ENCODE results near the gene ASTN2.
"Not testable (repeated sequence)": the region's sequence is repeated elsewhere in the genome, so short reads cannot be mapped to it uniquely, and the experiment has no call there.

ASTN2 gene

GRCh38 chr9:116927726-116928125 is 487.1 kb downstream of the ASTN2 start:
- no peaks in the 10 kb centered on the region for H4K20me1 ChIP-seq (ENCODE audit: insufficient read depth, low read length)
- no peaks in the 10 kb centered on the region for H3K9me3 ChIP-seq (replicated peaks; ENCODE audit: insufficient read depth, low read length)

GRCh38 chr9:116925121-116925520 is 489.7 kb downstream of the ASTN2 start:
- Histone ChIP-seq H3F3A (ENCODE audit: insufficient read depth, low read length) (no peaks in the 10 kb centered on the region), H3K9ac (ENCODE audit: low read length) (no peak overlapping the region), H4K20me1 (ENCODE audit: insufficient read depth, low read length) (no peaks in the 10 kb centered on the region), H3K4me1 (ENCODE audit: low read length) (no peaks in the 10 kb centered on the region), H3K9me2 (replicated peaks; ENCODE audit: insufficient read depth, low read length) (no peaks in the 10 kb centered on the region), H3K27me3 (replicated peaks; ENCODE audit: insufficient read depth, low read length) (no peaks in the 10 kb centered on the region), H3K9me3 (replicated peaks; ENCODE audit: insufficient read depth, low read length) (no peaks in the 10 kb centered on the region), H3K4me2 (ENCODE audit: low read depth, low read length) (no peak overlapping the region), H3K27ac (ENCODE audit: low read length) (no peak overlapping the region), H3K4me3 (ENCODE audit: low read length) (no peak overlapping the region), H3K36me3 (replicated peaks; ENCODE audit: insufficient read depth, low read length) (no peaks in the 10 kb centered on the region), H2AFZ (ENCODE audit: low read length) (no peak overlapping the region), H3K79me2 (ENCODE audit: low read length) (no peaks in the 10 kb centered on the region)
- TF ChIP-seq EZH2phosphoT487 (IDR thresholded peaks at IDR 0.05; ENCODE audit: low read length) (no peak), CTCF (IDR thresholded peaks at IDR 0.05; ENCODE audit: low read length) (no peak), EZH2 (optimal IDR thresholded peaks at IDR 0.05; ENCODE audit: low read depth, low read length) (no peak)
- DNase-seq: no peak

More at GRCh38 chr9:116927726-116928125, 487.1 kb downstream of the ASTN2 start:
- H3K4me2 ChIP-seq (ENCODE audit: low read depth, low read length): no peak overlapping the region
- TF ChIP-seq CTCF (IDR thresholded peaks at IDR 0.05; ENCODE audit: low read length) (no peak), EZH2phosphoT487 (IDR thresholded peaks at IDR 0.05; ENCODE audit: low read length) (no peak), EZH2 (optimal IDR thresholded peaks at IDR 0.05; ENCODE audit: low read depth, low read length) (no peak)
- no peaks in the 10 kb centered on the region for H3K9me2 ChIP-seq (replicated peaks; ENCODE audit: insufficient read depth, low read length)
- no peak for DNase-seq
- no peaks in the 10 kb centered on the region for H3K36me3 ChIP-seq (replicated peaks; ENCODE audit: insufficient read depth, low read length)
- H3K9ac ChIP-seq (ENCODE audit: low read length): no peak overlapping the region
- no peak overlapping the region for H2AFZ ChIP-seq (ENCODE audit: low read length)
- H3F3A ChIP-seq (ENCODE audit: insufficient read depth, low read length): no peaks in the 10 kb centered on the region
- H3K4me3 ChIP-seq (ENCODE audit: low read length): no peak overlapping the region
- H3K27me3 ChIP-seq (replicated peaks; ENCODE audit: insufficient read depth, low read length): no peaks in the 10 kb centered on the region
- H3K4me1 ChIP-seq (ENCODE audit: low read length): no peaks in the 10 kb centered on the region
- no peaks in the 10 kb centered on the region for H3K79me2 ChIP-seq (ENCODE audit: low read length)
- no peak overlapping the region for H3K27ac ChIP-seq (ENCODE audit: low read length)

- Histone ChIP-seq H3K36me3 (replicated peaks; ENCODE audit: insufficient read depth, low read length) (no peaks in the 10 kb centered on the region), H3K4me2 (ENCODE audit: low read depth, low read length) (no peak overlapping the region), H3K27me3 (replicated peaks; ENCODE audit: insufficient read depth, low read length) (no peaks in the 10 kb centered on the region), H3K79me2 (ENCODE audit: low read length) (no peaks in the 10 kb centered on the region), H3K27ac (ENCODE audit: low read length) (no peak overlapping the region), H3K9ac (ENCODE audit: low read length) (no peak overlapping the region), H3K4me1 (ENCODE audit: low read length) (no peaks in the 10 kb centered on the region), H4K20me1 (ENCODE audit: insufficient read depth, low read length) (no peaks in the 10 kb centered on the region), H3K9me2 (replicated peaks; ENCODE audit: insufficient read depth, low read length) (no peaks in the 10 kb centered on the region), H2AFZ (ENCODE audit: low read length) (no peak overlapping the region), H3K4me3 (ENCODE audit: low read length) (no peak overlapping the region), H3F3A (ENCODE audit: insufficient read depth, low read length) (no peaks in the 10 kb centered on the region), H3K9me3 (replicated peaks; ENCODE audit: insufficient read depth, low read length) (no peaks in the 10 kb centered on the region)
- DNase-seq: no peak
- TF ChIP-seq EZH2 (optimal IDR thresholded peaks at IDR 0.05; ENCODE audit: low read depth, low read length) (no peak), EZH2phosphoT487 (IDR thresholded peaks at IDR 0.05; ENCODE audit: low read length) (no peak), CTCF (IDR thresholded peaks at IDR 0.05; ENCODE audit: low read length) (no peak)
These were observed 490.3 kb downstream of the ASTN2 start for GRCh38 chr9:116924462-116925110.

GRCh38 chr9:116917895-116918508 is 496.9 kb downstream of the ASTN2 start:
- H3F3A ChIP-seq (ENCODE audit: insufficient read depth, low read length); H3K9me2 ChIP-seq (replicated peaks; ENCODE audit: insufficient read depth, low read length); H3K79me2 ChIP-seq (ENCODE audit: low read length); H3K4me3 ChIP-seq (ENCODE audit: low read length); H2AFZ ChIP-seq (ENCODE audit: low read length); H3K9me3 ChIP-seq (replicated peaks; ENCODE audit: insufficient read depth, low read length); H3K4me1 ChIP-seq (ENCODE audit: low read length); H3K27ac ChIP-seq (ENCODE audit: low read length); H3K4me2 ChIP-seq (ENCODE audit: low read depth, low read length); H3K27me3 ChIP-seq (replicated peaks; ENCODE audit: insufficient read depth, low read length); DNase-seq; H3K36me3 ChIP-seq (replicated peaks; ENCODE audit: insufficient read depth, low read length); H3K9ac ChIP-seq (ENCODE audit: low read length); H4K20me1 ChIP-seq (ENCODE audit: insufficient read depth, low read length): not testable (repeated sequence)

Measured in MM.1S (cell line).